T-cell (primary cell): ENCODE results near the gene BCAS4. TPM values are rescaled to one million over a fixed set of nuclear protein-coding genes. Genes with fewer than 3 reads are reported as not detected.

Source experiments
- ATAC-seq, 4 experiments: fragments of 200-7000 bp in 3 of 4; fragments of 150-1000 bp in 1 of 4; cut with Tn5 transposase; replicated peaks in 1 of 4; 1 replicate in 3 of 4; 2 replicates in 1 of 4; pipeline ENCODE4 v1.10.0; 2021; ENCODE audit warnings: moderate library complexity in 3 of 4, mild to moderate bottlenecking in 2 of 4, moderate number of reproducible peaks in 1 of 4
- CTCF ChIA-PET, 2 donors: fragments of 300-600 bp; sonication (Branson Sonifier 250); formaldehyde crosslinking; loops; one replicate each; lab custom pipeline; 2022; ENCODE audit warnings: antibody characterized with exemption in 2 of 2; lab: Charles Lee
- POLR2A ChIA-PET, 2 donors: fragments of 300-600 bp; sonication (Branson Sonifier 250); formaldehyde crosslinking; loops; one replicate each; lab custom pipeline; 2022; ENCODE audit warnings: antibody characterized with exemption in 2 of 2; lab: Charles Lee
- DNase-seq, 35 experiments: peaks; one replicate each; pipeline versions ENCODE4 v3.0.0 to v3.0.0-alpha.2; 2013 to 2023
- H3K27ac ChIP-seq: one replicate; pipeline ENCODE4 v1.5.1; 2013; ENCODE audit warnings: low read length
- H3K27me3 ChIP-seq, 2 experiments: replicated peaks in 1 of 2; 1 replicate in 1 of 2; 2 replicates in 1 of 2; pipeline versions ENCODE4 v1.6.1 to v1.7.0; 2013; ENCODE audit warnings: low read length in 1 of 2, mixed read lengths in 1 of 2; ENCODE audit not compliant: control insufficient read depth in 2 of 2, insufficient read depth in 2 of 2; ENCODE audit errors: extremely low read depth in 1 of 2
- H3K36me3 ChIP-seq, 2 donors: 1 replicate in 1 of 2; 2 replicates in 1 of 2; pipeline versions ENCODE4 v1.6.1 to v1.7.0; 2013; ENCODE audit warnings: low read length in 1 of 2; ENCODE audit not compliant: control insufficient read depth in 2 of 2, insufficient read depth in 1 of 2; ENCODE audit errors: extremely low read depth in 1 of 2
- H3K4me1 ChIP-seq, 2 experiments: 1 replicate in 1 of 2; 2 replicates in 1 of 2; pipeline versions ENCODE4 v1.6.1 to v1.7.0; 2013; ENCODE audit warnings: low read length in 2 of 2, mixed read lengths in 1 of 2; ENCODE audit not compliant: insufficient read depth in 2 of 2, control insufficient read depth in 1 of 2; ENCODE audit errors: extremely low read depth in 1 of 2
- H3K4me3 ChIP-seq, 2 donors: 1 replicate in 1 of 2; 2 replicates in 1 of 2; pipeline versions ENCODE4 v1.5.1 to v1.7.0; 2013; ENCODE audit warnings: mild to moderate bottlenecking in 2 of 2, low read length in 1 of 2, moderate library complexity in 1 of 2; ENCODE audit not compliant: control insufficient read depth in 1 of 2; ENCODE audit errors: extremely low read depth in 1 of 2
- H3K9me3 ChIP-seq: 2 replicates; pipeline ENCODE4 v1.7.0; 2013
- H3K27ac Mint-ChIP-seq, 2 donors: one replicate each; pipeline ENCODE4 v1.8.0; 2020 to 2021; ENCODE audit warnings: mild to moderate bottlenecking in 2 of 2, mixed read lengths in 2 of 2
- H3K27me3 Mint-ChIP-seq, 2 donors: one replicate each; pipeline ENCODE4 v1.8.0; 2021 to 2022; ENCODE audit warnings: mixed read lengths in 2 of 2
- H3K36me3 Mint-ChIP-seq: one replicate; pipeline ENCODE4 v1.8.0; 2021; ENCODE audit warnings: mixed read lengths
- H3K4me1 Mint-ChIP-seq, 3 donors: one replicate each; pipeline ENCODE4 v1.8.0; 2020 to 2022; ENCODE audit warnings: mixed read lengths in 3 of 3, mild to moderate bottlenecking in 1 of 3
- H3K4me3 Mint-ChIP-seq, 3 donors: one replicate each; pipeline ENCODE4 v1.8.0; 2020 to 2022; ENCODE audit warnings: mild to moderate bottlenecking in 3 of 3, mixed read lengths in 3 of 3, moderate library complexity in 3 of 3
- H3K9me3 Mint-ChIP-seq, 3 donors: one replicate each; pipeline ENCODE4 v1.8.0; 2020 to 2022; ENCODE audit warnings: mixed read lengths in 3 of 3
- WGBS: methylation state at CpG from one replicate; pipeline ENCODE4 v1.1.5; 2013; ENCODE audit warnings: missing lambda C conversion rate; ENCODE audit not compliant: insufficient coverage; 5-methylcytosine and 5-hydroxymethylcytosine counted together
- total RNA-seq, 35 experiments: library from RNA in 6 of 35; stranded (reverse) in 6 of 35; fragments of 120-200 nt in 1 of 35; gene quantifications; one replicate each; pipeline versions ENCODE4 v1.2.1 to v1.2.4 and lab custom pipeline; 2013 to 2026

The BCAS4 gene
- total RNA-seq, 5 donors from 2014 or later (not counting 1 experiment from before 2014, with no cell fraction given): 26.3 to 49.8 (median 31.3) TPM

GRCh38 chr20:50916257-50916656, 121.4 kb downstream of the BCAS4 start:
- no peak for DNase-seq
- Histone ChIP-seq H3K9me3 (no peaks in the 10 kb centered on the region), H3K4me3 (no peak overlapping the region), H3K27me3 (no peaks in the 10 kb centered on the region), H3K36me3 (peaks cover 2 to 3% of the 10 kb centered on the region in 2 donors), H3K4me1 (peaks cover 23 to 25% of the 10 kb centered on the region in 2 experiments), H3K27ac (no peak overlapping the region)
- 80% methylated on average over 3 of the region's 5 CpGs for WGBS
- no peaks in the 10 kb centered on the region for H3K27me3 Mint-ChIP-seq
- H3K27ac Mint-ChIP-seq: peak overlapping the region; percentile 4 to 41
- ChIA-PET CTCF (interaction anchor here in 1 of 2 donors (1.2 to 2.8 kb wide), 3 partner anchors 10 to 125 kb away, joined by 5 to 11 read pairs (median 9); no protein-coding TSS in a partner anchor), POLR2A (interaction anchor here (0.6 to 0.9 kb wide), 2 partner anchors 12 to 16 kb away, joined by 3 to 12 read pairs; no protein-coding TSS in a partner anchor)
- H3K36me3 Mint-ChIP-seq: peaks cover 14% of the 10 kb centered on the region
- H3K4me1 Mint-ChIP-seq: peaks cover 87 to 90% (median 89%) of the 10 kb centered on the region in 3 donors
- ATAC-seq: no peak
- H3K4me3 Mint-ChIP-seq: peak overlapping the region in 1 of 3 donors; percentile 28
- H3K9me3 Mint-ChIP-seq: no peaks in the 10 kb centered on the region

DNA sequence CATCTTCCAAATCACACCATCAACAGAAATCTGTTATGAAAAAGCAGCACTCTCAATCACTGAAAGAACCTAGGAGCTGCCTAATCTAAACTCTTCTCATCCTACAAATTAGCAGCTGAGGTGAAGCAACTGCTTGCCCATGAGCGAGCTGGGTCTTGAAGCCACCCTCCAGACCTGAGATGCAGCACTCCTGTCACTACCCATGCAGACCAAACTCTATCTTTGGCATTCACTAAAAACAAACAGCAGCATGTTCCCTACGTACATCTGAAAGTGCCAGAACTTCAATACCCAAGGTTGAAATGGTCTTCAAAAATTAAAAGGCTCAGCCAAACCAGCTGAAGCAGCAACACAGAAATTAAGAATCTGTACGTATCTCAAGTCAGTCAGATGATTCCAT, 122.1 kb downstream of the BCAS4 start:
- DNase-seq: no peak
- no peak overlapping the region for H3K27ac ChIP-seq
- H3K27me3 Mint-ChIP-seq: no peaks in the 10 kb centered on the region
- WGBS: 90% methylated on average over 3 of the region's 3 CpGs
- H3K36me3 ChIP-seq: peaks cover 2 to 3% of the 10 kb centered on the region in 2 donors
- H3K9me3 Mint-ChIP-seq: no peaks in the 10 kb centered on the region
- CTCF ChIA-PET: interaction anchor here in 1 of 2 donors (1.2 to 2.8 kb wide), 2 partner anchors 9 to 126 kb away, joined by 5 to 11 read pairs; no protein-coding TSS in a partner anchor
- H3K4me1 ChIP-seq: peaks cover 25 to 26% of the 10 kb centered on the region in 2 experiments
- no peak overlapping the region for H3K4me3 ChIP-seq
- H3K27me3 ChIP-seq: no peaks in the 10 kb centered on the region
- POLR2A ChIA-PET: interaction anchor here in 1 of 2 donors (0.9 to 1.2 kb wide), 2 partner anchors 11 to 41 kb away, joined by 3 read pairs; no protein-coding TSS in a partner anchor
- H3K36me3 Mint-ChIP-seq: peaks cover 14% of the 10 kb centered on the region
- peak overlapping the region in 1 of 3 donors; percentile 23 for H3K4me3 Mint-ChIP-seq
- peak overlapping the region; percentile 51 to 74 for H3K27ac Mint-ChIP-seq
- no peaks in the 10 kb centered on the region for H3K9me3 ChIP-seq
- ATAC-seq: no peak
- H3K4me1 Mint-ChIP-seq: peaks cover 87 to 90% (median 89%) of the 10 kb centered on the region in 3 donors

GRCh38 chr20:50918403-50918802, 123.5 kb downstream of the BCAS4 start:
- Mint-ChIP-seq H3K27me3 (no peaks in the 10 kb centered on the region), H3K4me3 (no peak overlapping the region), H3K36me3 (peaks cover 11% of the 10 kb centered on the region), H3K27ac (no peak overlapping the region), H3K9me3 (no peaks in the 10 kb centered on the region), H3K4me1 (peaks cover 91 to 94% (median 92%) of the 10 kb centered on the region in 3 donors)
- DNase-seq: no peak
- Histone ChIP-seq H3K4me3 (no peak overlapping the region), H3K4me1 (peaks cover 27 to 28% of the 10 kb centered on the region in 2 experiments), H3K27ac (no peak overlapping the region), H3K36me3 (peaks cover 2 to 3% of the 10 kb centered on the region in 2 donors), H3K9me3 (no peaks in the 10 kb centered on the region), H3K27me3 (no peaks in the 10 kb centered on the region)
- POLR2A ChIA-PET: no interaction called here
- WGBS: no CpG with 5 or more reads among the region's 3 CpGs
- ATAC-seq: no peak
- CTCF ChIA-PET: interaction anchor here in 1 of 2 donors (3.6 kb wide), 1 partner anchor 11 kb away, joined by 32 read pairs; the partner anchor contains the start of gene ADNP

DNA sequence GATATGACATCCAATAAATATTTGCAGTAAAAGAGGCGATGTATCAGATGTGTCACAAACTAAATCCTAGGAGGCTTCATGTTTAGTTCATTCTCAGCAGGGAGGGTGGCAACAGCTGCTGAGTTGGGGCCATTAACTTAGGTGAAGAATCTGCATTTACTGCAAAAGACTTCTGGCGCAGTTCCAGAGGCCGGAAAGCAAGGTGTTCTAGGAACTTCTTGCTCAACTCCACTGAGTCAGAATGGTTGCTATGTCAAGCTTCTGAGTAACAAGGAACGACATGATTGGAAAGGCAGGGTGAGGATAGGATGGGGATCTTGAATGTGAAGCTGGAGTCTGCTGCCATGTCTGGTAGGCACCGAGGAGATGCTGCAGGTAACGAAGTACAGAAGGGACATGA, 124.7 kb downstream of the BCAS4 start:
- peak overlapping the region in 1 of 3 donors; percentile 41 for H3K4me3 Mint-ChIP-seq
- H3K36me3 Mint-ChIP-seq: peaks cover 5% of the 10 kb centered on the region
- Histone ChIP-seq H3K36me3 (peaks cover 2 to 3% of the 10 kb centered on the region in 2 donors), H3K9me3 (no peaks in the 10 kb centered on the region), H3K4me3 (no peak overlapping the region), H3K4me1 (peaks cover 27 to 28% of the 10 kb centered on the region in 2 experiments), H3K27me3 (no peaks in the 10 kb centered on the region), H3K27ac (no peak overlapping the region)
- H3K9me3 Mint-ChIP-seq: no peaks in the 10 kb centered on the region
- peaks cover 88 to 94% (median 91%) of the 10 kb centered on the region in 3 donors for H3K4me1 Mint-ChIP-seq
- no peak for DNase-seq
- H3K27me3 Mint-ChIP-seq: no peaks in the 10 kb centered on the region
- ChIA-PET POLR2A (no interaction called here), CTCF (interaction anchor here (0.6 to 3.6 kb wide), 2 partner anchors 10 to 731 kb away, joined by 3 to 32 read pairs; partner anchors contain the start of gene ADNP (in 1 of the 2))
- no peak for ATAC-seq
- 91% methylated on average over 6 of the region's 6 CpGs for WGBS
- H3K27ac Mint-ChIP-seq: peak overlapping the region in 1 of 2 donors; percentile 7

DNA sequence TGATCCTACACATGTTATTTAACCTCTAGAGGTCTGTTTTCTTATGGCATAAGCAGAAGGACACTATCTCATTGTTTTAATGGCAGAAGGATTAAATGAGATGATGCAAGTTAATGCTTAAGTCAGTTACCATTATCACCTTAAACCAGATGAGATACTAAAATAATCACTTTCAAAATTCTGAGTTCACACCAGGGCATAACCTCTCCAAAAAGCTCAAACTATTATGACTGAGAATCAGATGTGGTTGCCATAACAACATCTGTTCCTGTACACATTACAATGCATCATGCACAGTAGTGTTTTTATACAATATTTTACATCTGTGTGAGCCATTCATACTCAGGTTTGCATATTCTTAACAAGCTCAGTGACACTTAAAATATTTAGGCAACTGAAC, 126.1 kb downstream of the BCAS4 start:
- ChIA-PET CTCF (interaction anchor here in 1 of 2 donors (0.6 to 3.6 kb wide), 3 partner anchors 9 to 129 kb away, joined by 7 to 32 read pairs (median 8); partner anchors contain the start of genes ADNP and BCAS4), POLR2A (interaction anchor here (0.6 to 1.3 kb wide), 3 partner anchors 10 to 49 kb away, joined by 3 to 7 read pairs (median 4); partner anchors contain the start of gene ADNP (in 1 of the 2))
- ATAC-seq (peak in 2 of 4 experiments; percentile 19 to 69), DNase-seq (peak in 1 of 35 experiments; percentile 41)
- Histone ChIP-seq H3K36me3 (peaks cover 2 to 9% of the 10 kb centered on the region in 2 donors), H3K4me1 (peaks cover 26 to 37% of the 10 kb centered on the region in 2 experiments), H3K27me3 (no peaks in the 10 kb centered on the region), H3K27ac (no peak overlapping the region), H3K4me3 (no peak overlapping the region), H3K9me3 (no peaks in the 10 kb centered on the region)
- Mint-ChIP-seq H3K27ac (peak overlapping the region in 1 of 2 donors; percentile 64), H3K36me3 (peaks cover 9% of the 10 kb centered on the region), H3K4me3 (peak overlapping the region in 1 of 3 donors; percentile 22), H3K4me1 (peaks cover 90 to 97% (median 93%) of the 10 kb centered on the region in 3 donors), H3K27me3 (no peaks in the 10 kb centered on the region), H3K9me3 (no peaks in the 10 kb centered on the region)

GRCh38 chr20:50921803-50922501, 127.1 kb downstream of the BCAS4 start:
- H3K9me3 Mint-ChIP-seq: no peaks in the 10 kb centered on the region
- Histone ChIP-seq H3K27me3 (no peaks in the 10 kb centered on the region), H3K4me3 (no peak overlapping the region), H3K9me3 (no peaks in the 10 kb centered on the region), H3K36me3 (peaks cover 1 to 9% of the 10 kb centered on the region in 2 donors), H3K4me1 (peaks cover 26 to 31% of the 10 kb centered on the region in 2 experiments), H3K27ac (no peak overlapping the region)
- ChIA-PET CTCF (interaction anchor here in 1 of 2 donors (0.6 to 3.6 kb wide), 3 partner anchors 8 to 1754 kb away, joined by 8 to 32 read pairs (median 9); partner anchors contain the start of genes ADNP and BCAS4), POLR2A (interaction anchor here in 1 of 2 donors (0.5 to 1.3 kb wide), 2 partner anchors 13 to 129 kb away, joined by 3 read pairs; no protein-coding TSS in a partner anchor)
- whole genome bisulfite sequencing: 83% methylated on average over 2 of the region's 8 CpGs
- DNase-seq (no peak), ATAC-seq (no peak)
- H3K4me3 Mint-ChIP-seq: no peak overlapping the region
- H3K27ac Mint-ChIP-seq: peak overlapping the region; percentile 29 to 59
- peaks cover 9% of the 10 kb centered on the region for H3K36me3 Mint-ChIP-seq
- peaks cover 88 to 97% (median 90%) of the 10 kb centered on the region in 3 donors for H3K4me1 Mint-ChIP-seq
- H3K27me3 Mint-ChIP-seq: no peaks in the 10 kb centered on the region
